ENCODE measurements around the gene UNC5A.

The UNC5A gene

GRCh38 chr5:176901260-176902101 is 91.1 kb downstream of the UNC5A start:
- no peak for DNase-seq

GRCh38 chr5:176902102-176902814 is 91.9 kb downstream of the UNC5A start:
- no peak for DNase-seq

GRCh38 chr5:176902911-176903664 is 92.7 kb downstream of the UNC5A start:
- no peak for DNase-seq

GRCh38 chr5:176904276-176904675 is 93.9 kb downstream of the UNC5A start:
- DNase-seq = no peak

- no peak for DNase-seq
These were observed 95.8 kb downstream of the UNC5A start for GRCh38 chr5:176906126-176906525.

GRCh38 chr5:176906796-176907195 is 96.4 kb downstream of the UNC5A start:
- no peak for DNase-seq

- no peak for DNase-seq
These were observed 98.5 kb downstream of the UNC5A start for GRCh38 chr5:176908675-176909368.

- DNase-seq = no peak
These were observed 101.8 kb downstream of the UNC5A start for GRCh38 chr5:176912115-176912514.

- DNase-seq = no peak
These were observed 105.5 kb downstream of the UNC5A start for GRCh38 chr5:176915906-176916305.

GRCh38 chr5:176916337-176916736 is 106.0 kb downstream of the UNC5A start:
- DNase-seq = no peak

- no peak for DNase-seq
These were observed 108.3 kb downstream of the UNC5A start for GRCh38 chr5:176918613-176919012.

GRCh38 chr5:176921714-176922113 is 111.4 kb downstream of the UNC5A start:
- DNase-seq = no peak

- no peak for DNase-seq
These were observed 112.5 kb downstream of the UNC5A start for GRCh38 chr5:176922817-176923216.

GRCh38 chr5:176927562-176927961 is 117.2 kb downstream of the UNC5A start:
- no peak for DNase-seq

GRCh38 chr5:176929654-176930053 is 119.3 kb downstream of the UNC5A start:
- peak in 1 of 2 donors; percentile 17 for DNase-seq

Data from CD4-positive, alpha-beta T cell treated with Interleukin-4 for 1 hour (primary cell).